ENCODE data around the gene TOLLIP.
A peak's percentile ranks its signal among the peaks of the same experiment; 100 is the strongest.
"Not testable (repeated sequence)": the region's sequence is repeated elsewhere in the genome, so short reads cannot be mapped to it uniquely, and the experiment has no call there.

The TOLLIP gene

GRCh38 chr11:1343391-1344055 lies 34.1 kb upstream of the TOLLIP start:
- DNase-seq, result no peak

- DNase-seq, result no peak
Observed at GRCh38 chr11:1342946-1343345, 33.5 kb upstream of the TOLLIP start.

GRCh38 chr11:1341928-1342524 lies 32.6 kb upstream of the TOLLIP start:
- DNase-seq, result peak; percentile 17

DNA sequence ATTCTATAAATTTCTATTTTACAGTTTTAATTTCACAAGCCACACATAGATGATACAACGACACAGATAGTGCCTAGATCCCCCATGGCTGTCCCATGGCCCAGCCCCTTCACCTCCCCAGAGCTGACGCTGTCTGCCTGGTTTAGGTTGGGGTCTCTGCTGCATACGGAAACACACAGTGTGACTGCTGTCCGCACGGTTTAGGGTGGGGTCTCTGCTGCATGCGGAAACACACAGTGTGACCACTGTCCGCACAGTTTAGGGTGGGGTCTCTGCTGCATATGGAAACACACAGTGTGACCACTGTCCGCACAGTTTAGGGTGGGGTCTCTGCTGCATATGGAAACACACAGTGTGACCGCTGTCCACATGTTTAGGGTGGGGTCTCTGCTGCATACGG lies 31.8 kb upstream of the TOLLIP start:
- not testable (repeated sequence) for DNase-seq

DNA sequence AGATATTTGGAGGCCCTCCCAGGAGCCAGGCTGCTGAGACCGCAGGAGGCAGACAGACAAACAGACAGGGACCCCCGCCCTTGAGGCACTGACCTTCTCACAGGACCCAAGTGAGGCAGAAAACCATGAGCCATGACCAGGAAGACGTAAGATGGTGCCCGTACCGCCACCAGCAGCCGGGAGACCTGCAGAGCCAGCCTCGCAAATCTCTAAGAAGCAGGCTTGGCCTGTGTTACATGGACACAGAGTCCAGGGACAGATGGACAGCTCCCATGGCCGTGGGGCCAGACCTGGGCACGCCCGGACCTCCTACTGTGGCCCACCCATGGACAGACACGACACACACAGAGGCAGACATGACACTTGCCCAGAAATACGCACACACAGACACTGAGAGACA lies 30.7 kb upstream of the TOLLIP start:
- no peak for DNase-seq

GRCh38 chr11:1339066-1339675 lies 29.7 kb upstream of the TOLLIP start:
- DNase-seq, result no peak

- no peak for DNase-seq
Observed at GRCh38 chr11:1338201-1339065, 29.0 kb upstream of the TOLLIP start.

GRCh38 chr11:1337647-1338007 lies 28.2 kb upstream of the TOLLIP start:
- DNase-seq, result no peak

DNA sequence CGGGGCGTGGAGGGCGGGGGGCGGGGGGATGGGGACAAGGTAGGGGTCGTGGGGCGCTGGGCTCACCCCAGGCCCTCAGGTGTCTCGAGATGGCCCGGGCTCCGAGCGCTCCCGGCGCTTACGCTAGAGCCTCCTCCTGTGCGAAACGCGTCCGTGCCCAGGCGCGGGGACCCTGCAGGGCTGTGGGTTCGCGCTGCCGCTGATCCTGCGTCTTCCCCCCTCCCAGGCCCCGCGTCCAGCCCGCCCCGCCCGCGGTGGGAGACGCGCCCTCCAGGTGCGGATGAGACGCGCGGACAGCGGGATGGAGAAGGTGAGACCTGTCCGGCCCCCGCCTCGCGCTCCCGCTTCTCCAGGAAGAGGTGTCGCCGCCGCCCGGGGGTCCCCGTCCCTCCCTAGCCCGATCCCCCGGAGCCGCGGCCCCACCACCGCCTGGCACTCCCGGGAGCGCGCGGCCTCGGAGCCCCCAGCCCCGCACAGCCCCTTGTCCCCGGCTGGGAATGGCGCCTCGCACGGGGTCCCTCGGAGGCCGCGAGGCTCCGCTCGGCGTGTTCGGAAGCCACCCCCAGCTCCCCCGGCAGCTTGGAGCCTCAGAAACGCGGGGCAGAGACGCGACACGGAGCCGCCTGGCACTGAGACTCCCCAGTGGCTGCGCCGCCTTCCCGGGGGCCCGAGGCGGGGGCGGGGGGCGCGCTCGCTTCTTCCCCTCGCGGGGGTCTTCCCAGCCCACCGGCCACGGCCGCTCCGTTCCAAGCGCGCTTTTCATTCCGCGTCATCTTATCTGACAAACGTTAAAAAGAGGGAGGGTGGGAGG lies 27.6 kb upstream of the TOLLIP start:
- DNase-seq, result peak; percentile 30

- DNase-seq, result peak; percentile 8
Observed at GRCh38 chr11:1335811-1336761, 26.7 kb upstream of the TOLLIP start.

DNA sequence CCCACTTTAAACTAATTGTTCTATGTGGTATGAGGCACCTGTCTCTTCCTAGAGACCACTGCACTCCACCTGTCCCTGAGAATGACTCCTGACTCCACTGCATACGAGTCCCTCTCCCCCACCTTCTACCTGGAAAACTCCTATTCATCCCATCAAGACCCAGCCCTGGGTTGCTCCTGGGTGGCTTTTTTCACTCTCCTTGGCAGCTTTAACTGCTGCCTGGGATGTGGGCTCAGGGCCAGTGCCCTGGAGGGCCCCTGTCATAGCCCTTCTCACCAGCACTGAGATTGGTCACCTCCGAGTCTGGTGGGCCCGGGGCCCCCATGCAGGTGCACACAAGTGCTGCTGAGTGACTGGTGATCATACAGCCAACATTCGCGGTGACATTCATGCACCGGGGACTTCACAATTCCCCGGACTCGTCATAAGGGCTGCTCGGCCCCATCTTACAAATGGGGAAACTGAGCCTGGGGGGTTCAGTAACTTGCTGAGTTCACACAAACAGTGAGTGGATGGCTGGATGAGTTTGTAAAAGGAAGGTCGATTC lies 25.9 kb upstream of the TOLLIP start:
- no peak for DNase-seq

- no peak for DNase-seq
Observed at GRCh38 chr11:1333860-1334259, 24.4 kb upstream of the TOLLIP start.

- DNase-seq, result no peak
Observed at GRCh38 chr11:1333091-1333772, 23.8 kb upstream of the TOLLIP start.

- no peak for DNase-seq
Observed at GRCh38 chr11:1330473-1330872, 21.0 kb upstream of the TOLLIP start.

- no peak for DNase-seq
Observed at GRCh38 chr11:1327064-1327460, 17.6 kb upstream of the TOLLIP start.

DNA sequence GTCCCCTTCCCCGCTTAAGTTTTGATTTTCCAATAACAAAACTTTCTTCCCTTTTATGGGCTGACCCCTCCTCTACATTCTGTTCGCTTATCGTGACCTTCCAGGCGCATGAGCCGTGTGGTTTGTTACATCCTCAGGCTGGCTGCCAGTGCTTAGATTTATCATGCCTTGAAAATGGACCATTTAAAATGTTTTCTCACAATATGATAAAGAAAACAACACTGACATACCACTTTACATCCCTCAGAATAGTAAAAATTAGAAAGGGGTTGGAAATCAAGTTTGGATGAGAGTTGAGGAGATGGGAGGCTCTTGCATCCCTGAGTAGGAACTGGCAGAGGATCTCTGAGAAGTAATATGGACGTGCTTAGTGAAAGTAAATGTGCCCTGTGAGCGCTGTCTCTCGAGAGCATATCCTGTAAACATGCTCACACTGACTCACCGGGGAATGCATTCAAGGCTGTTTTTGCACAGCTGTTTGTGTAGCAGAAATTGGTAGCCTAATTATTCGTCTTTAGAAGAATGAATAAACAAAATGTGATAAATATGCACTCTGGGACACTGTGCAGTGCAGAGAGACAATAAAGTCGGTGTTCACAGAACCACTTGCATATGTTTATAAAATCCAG lies 17.1 kb upstream of the TOLLIP start:
- DNase-seq, result no peak

DNA sequence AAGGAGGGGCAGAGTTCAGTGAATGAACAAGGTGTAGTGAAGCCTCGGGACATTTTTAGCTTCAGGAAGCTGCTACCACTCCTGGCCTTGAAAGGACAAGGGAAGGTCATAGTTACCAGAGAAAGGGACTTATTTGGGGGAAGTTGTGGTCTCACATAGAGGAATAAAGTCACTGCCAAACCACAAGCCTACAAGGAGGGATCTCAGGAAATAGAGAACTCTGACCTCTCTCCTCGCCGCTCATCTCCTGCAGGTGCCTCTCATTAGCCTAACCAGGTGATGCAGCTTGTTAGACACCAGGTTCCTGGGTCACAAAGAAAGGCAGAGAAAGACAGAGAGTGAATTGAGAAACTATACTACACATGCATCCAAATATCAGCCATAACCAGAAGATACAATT lies 14.3 kb upstream of the TOLLIP start:
- no peak for DNase-seq

DNA sequence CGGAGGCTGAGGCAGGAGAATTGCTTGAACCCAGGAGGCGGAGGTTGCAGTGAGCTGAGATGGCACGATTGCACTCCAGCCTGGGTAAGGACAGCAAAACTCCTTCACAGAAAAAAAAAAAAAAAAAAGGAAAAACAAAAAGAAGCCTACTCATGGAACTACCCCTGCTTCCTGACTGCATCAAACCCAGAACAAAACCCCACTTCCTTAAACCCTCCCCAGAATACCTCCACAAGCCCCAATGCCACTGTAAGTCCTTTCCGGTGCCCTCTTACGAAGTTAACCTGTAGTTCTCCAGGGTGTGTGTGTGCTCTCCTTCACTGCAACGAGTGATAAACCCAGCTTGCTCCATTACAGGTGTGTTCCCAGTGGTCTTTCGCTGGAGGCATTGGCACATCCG lies 8.6 kb upstream of the TOLLIP start:
- DNase-seq, result no peak

- no peak for DNase-seq
Observed at GRCh38 chr11:1317432-1317831, 8.0 kb upstream of the TOLLIP start.
